ENCODE data around the gene ZFAND3. TPM values are rescaled to one million over a fixed set of nuclear protein-coding genes. Genes with fewer than 3 reads are reported as not detected.

ZFAND3 gene
- polyA plus RNA-seq, 2 of the 4 experiments (the other 2 are of a cell fraction), result 12.0 to 50.0 TPM

DNA sequence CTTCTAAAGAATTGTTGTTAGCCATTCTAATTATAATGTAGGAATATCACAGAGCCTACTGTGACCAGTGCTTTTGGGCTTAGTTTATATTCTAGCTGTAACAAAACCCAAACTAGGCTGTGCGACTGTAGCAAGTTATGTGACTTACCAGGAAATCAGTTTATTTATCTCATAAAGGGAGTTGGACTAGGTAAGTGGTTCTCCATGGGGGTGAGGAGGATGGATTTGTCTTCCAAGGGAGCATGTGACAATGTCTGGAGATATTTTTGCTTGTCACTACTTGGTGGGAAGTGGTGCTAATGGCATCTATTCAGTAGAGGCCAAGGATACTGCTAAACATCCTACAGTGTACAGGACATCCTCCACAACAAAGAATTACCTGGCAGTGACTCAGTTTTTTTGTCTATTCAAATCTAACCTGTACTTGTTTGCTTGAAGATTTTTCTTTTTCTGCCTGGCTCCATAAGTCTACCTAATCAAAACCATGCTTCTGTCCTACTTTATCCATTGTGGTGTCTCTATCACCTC is 32.5 kb downstream of the ZFAND3 start:
- TF ChIP-seq POLR2A (IDR thresholded peaks at IDR 0.05; ENCODE audit: low read length) (no peak), KDM1A (IDR thresholded peaks at IDR 0.05; ENCODE audit: low read depth) (no peak), NFE2L2 (conservative IDR thresholded peaks at IDR 0.05; ENCODE audit: low read length) (no peak)
- ChIA-PET POLR2A (no interaction called here), CTCF (no interaction called here)
- Histone ChIP-seq H3K27ac (no peak overlapping the region), H3K4me3 (no peak overlapping the region), H3K4me1 (peaks cover 10% of the 10 kb centered on the region; the same call in 2 of the 3 replicates), H3K4me2 (no peak overlapping the region), H3K9me3 (no peaks in the 10 kb centered on the region)
- FAIRE-seq (no peak), ATAC-seq (no peak), DNase-seq (ENCODE audit: low read depth in 1 of 2, low spot score in 1 of 2) (no peak)
- WGBS (ENCODE audit: missing lambda C conversion rate), result 87% methylated on average over 1 of the region's 1 CpG

GRCh38 chr6:37856285-37856684 is 36.8 kb downstream of the ZFAND3 start:
- POLR2A ChIA-PET, result no interaction called here
- CTCF ChIA-PET, result interaction anchor here (1.6 kb wide), 1 partner anchor 10 kb away, joined by 3 read pairs; no protein-coding TSS in a partner anchor
- no peak for FAIRE-seq
- ATAC-seq, result no peak
- Histone ChIP-seq H3K4me3 (no peak overlapping the region), H3K9me3 (no peaks in the 10 kb centered on the region), H3K4me2 (no peak overlapping the region), H3K4me1 (peaks cover 15% of the 10 kb centered on the region), H3K27ac (no peak overlapping the region)
- no peak for DNase-seq (ENCODE audit: low read depth in 1 of 2, low spot score in 1 of 2)
- 87% methylated on average over 2 of the region's 2 CpGs for WGBS (ENCODE audit: missing lambda C conversion rate)
- TF ChIP-seq NPAS2 (CRISPR knock-in tag; IDR thresholded peaks at IDR 0.05; ENCODE audit: borderline replicate concordance), result no peak
- TF ChIP-seq EHF (CRISPR knock-in tag; IDR thresholded peaks at IDR 0.05), result no peak
- TF ChIP-seq BCL3 (IDR thresholded peaks at IDR 0.05), result no peak
- TF ChIP-seq NR3C1 (IDR thresholded peaks at IDR 0.05), result no peak
- TF ChIP-seq MAFK (IDR thresholded peaks at IDR 0.05; ENCODE audit: partially characterized antibody), result no peak
- no peak for TF ChIP-seq POLR2AphosphoS2 (conservative IDR thresholded peaks at IDR 0.05; ENCODE audit: low read length)
- TF ChIP-seq MYC (IDR thresholded peaks at IDR 0.05; ENCODE audit: borderline replicate concordance, low read length), result no peak
- no peak for TF ChIP-seq FOSL2 (IDR thresholded peaks at IDR 0.05)
- no peak for TF ChIP-seq FOSL2 (CRISPR knock-in tag; IDR thresholded peaks at IDR 0.05)
- TF ChIP-seq RARB (CRISPR knock-in tag; IDR thresholded peaks at IDR 0.05), result no peak

DNA sequence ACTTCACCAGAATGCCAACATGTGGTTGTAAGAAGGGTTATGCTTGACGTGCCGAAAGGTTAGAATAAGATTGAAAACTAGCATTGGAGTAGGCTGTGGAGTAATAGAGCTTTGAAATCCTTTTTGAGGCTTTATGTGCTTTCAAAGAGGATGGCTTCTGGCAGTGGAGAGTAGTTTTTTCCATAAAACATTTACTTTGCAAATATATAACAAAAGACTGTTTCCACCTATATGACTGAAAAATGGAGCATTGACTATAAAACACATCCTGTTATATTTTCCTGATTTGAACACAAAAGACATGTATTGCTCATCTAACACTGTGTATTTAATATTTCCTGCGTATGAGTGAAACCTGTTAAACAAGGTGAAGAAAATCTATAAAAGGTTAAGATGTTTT is 38.8 kb downstream of the ZFAND3 start:
- Histone ChIP-seq H3K4me3 (no peak overlapping the region), H3K27ac (no peak overlapping the region), H3K4me1 (peaks cover 36% of the 10 kb centered on the region), H3K9me3 (no peaks in the 10 kb centered on the region), H3K4me2 (no peak overlapping the region)
- FAIRE-seq, result no peak
- 94% methylated on average over 3 of the region's 3 CpGs for WGBS (ENCODE audit: missing lambda C conversion rate)
- DNase-seq (ENCODE audit: low read depth in 1 of 2, low spot score in 1 of 2), result no peak
- CTCF ChIA-PET, result interaction anchor here (0.6 to 1.1 kb wide), 4 partner anchors 57 to 147 kb away, joined by 3 read pairs; no protein-coding TSS in a partner anchor
- no peak for ATAC-seq
- TF ChIP-seq RFX5 (IDR thresholded peaks at IDR 0.05) (no peak), HMGXB4 (CRISPR knock-in tag; IDR thresholded peaks at IDR 0.05; ENCODE audit: borderline replicate concordance) (no peak), CEBPB (IDR thresholded peaks at IDR 0.05) (no peak), EHF (CRISPR knock-in tag; IDR thresholded peaks at IDR 0.05) (no peak), HDAC2 (IDR thresholded peaks at IDR 0.05) (no peak), HOXA7 (CRISPR knock-in tag; IDR thresholded peaks at IDR 0.05) (no peak), NFE2L2 (conservative IDR thresholded peaks at IDR 0.05; ENCODE audit: low read length) (no peak), EHMT2 (IDR thresholded peaks at IDR 0.05; ENCODE audit: low read depth) (no peak), RAD21 (conservative IDR thresholded peaks at IDR 0.05 in 1 of 2, IDR thresholded peaks at IDR 0.05 in 1 of 2) (no peak)
- POLR2A ChIA-PET, result interaction anchor here (0.9 kb wide), 1 partner anchor 39 kb away, joined by 3 read pairs; the partner anchor contains the start of gene ZFAND3

Data from A549 (cell line).